Activated T-helper 1 cell treated with anti-CD3 and anti-CD28 coated beads, Interleukin-12 subunit alpha, Interleukin-12 subunit beta, Interleukin-2, Interleukin-4 antibody, amounts not matched to agents 30 ng/mL and 10 ng/mL and 1 ng/mL, durations not matched to agents 14 hours and 24 hours and 36 hours (primary cell): Measurements from ENCODE around the gene GOLPH3. TPM values are rescaled to one million over a fixed set of nuclear protein-coding genes. Genes with fewer than 3 reads are reported as not detected.
"Not testable (repeated sequence)": the region's sequence is repeated elsewhere in the genome, so short reads cannot be mapped to it uniquely, and the experiment has no call there.

ENCODE experiments used
- DNase-seq: peaks from one replicate; pipeline ENCODE4 v3.0.0; 2021; ENCODE audit warnings: low spot score
- H3K27ac Mint-ChIP-seq: one replicate; pipeline ENCODE4 v1.8.0; 2021; ENCODE audit warnings: mild to moderate bottlenecking, mixed read lengths
- H3K27me3 Mint-ChIP-seq: one replicate; pipeline ENCODE4 v1.8.0; 2022; ENCODE audit warnings: mild to moderate bottlenecking, moderate library complexity, mixed read lengths; ENCODE audit not compliant: insufficient read depth
- H3K36me3 Mint-ChIP-seq: one replicate; pipeline ENCODE4 v1.8.0; 2021; ENCODE audit warnings: low read depth, mixed read lengths
- H3K4me1 Mint-ChIP-seq: one replicate; pipeline ENCODE4 v1.8.0; 2021; ENCODE audit warnings: low read depth, mixed read lengths
- H3K4me3 Mint-ChIP-seq: one replicate; pipeline ENCODE4 v1.8.0; 2021; ENCODE audit warnings: mild to moderate bottlenecking, moderate library complexity, mixed read lengths
- H3K9me3 Mint-ChIP-seq: one replicate; pipeline ENCODE4 v1.8.0; 2021; ENCODE audit warnings: mixed read lengths
- intact Hi-C: fragments of 100-400 bp; cut with micrococcal nuclease; formaldehyde crosslinking; loops from one replicate; pipeline ENCODE4 v1.15.1; 2024
- total RNA-seq: library from RNA; stranded (reverse); gene quantifications from 2 replicates; pipeline ENCODE4 v1.2.3, GENCODE V29; 2022

The GOLPH3 gene
- total RNA-seq, 1 donor from 2014 or later = 85.1 TPM

DNA sequence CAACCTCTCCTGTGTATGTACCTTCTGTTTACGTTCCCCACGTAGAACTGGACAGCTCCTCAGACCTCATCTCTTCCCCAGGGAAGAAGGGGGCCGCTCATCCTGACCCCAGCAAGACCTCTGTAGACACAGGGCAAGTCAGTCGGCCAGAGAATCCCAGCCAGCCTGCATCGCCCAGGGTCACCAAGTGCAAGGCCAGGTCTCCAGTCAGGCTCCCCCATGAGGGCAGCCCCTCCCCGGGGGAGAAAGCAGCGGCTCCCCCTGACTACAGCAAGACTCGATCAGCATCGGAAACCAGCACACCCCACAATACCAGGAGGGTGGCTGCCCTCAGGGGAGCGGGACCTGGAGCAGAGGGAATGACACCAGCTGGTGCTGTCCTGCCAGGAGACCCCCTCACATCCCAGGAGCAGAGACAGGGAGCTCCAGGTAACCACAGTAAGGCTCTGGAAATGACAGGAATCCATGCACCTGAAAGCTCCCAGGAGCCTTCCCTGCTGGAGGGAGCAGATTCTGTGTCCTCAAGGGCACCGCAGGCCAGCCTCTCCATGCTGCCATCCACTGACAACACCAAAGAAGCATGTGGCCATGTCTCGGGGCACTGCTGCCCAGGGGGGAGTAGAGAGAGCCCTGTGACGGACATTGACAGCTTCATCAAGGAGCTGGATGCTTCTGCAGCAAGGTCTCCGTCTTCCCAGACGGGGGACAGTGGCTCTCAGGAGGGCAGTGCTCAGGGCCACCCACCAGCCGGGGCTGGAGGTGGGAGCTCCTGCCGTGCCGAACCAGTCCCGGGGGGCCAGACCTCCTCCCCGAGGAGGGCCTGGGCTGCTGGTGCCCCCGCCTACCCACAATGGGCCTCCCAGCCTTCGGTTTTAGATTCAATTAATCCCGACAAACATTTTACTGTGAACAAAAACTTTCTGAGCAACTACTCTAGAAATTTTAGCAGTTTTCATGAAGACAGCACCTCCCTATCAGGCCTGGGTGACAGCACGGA lies 86.7 kb downstream of the GOLPH3 start:
- Mint-ChIP-seq H3K9me3 (no peaks in the 10 kb centered on the region), H3K36me3 (no peaks in the 10 kb centered on the region), H3K27me3 (no peaks in the 10 kb centered on the region), H3K4me1 (no peaks in the 10 kb centered on the region), H3K27ac (no peak overlapping the region), H3K4me3 (no peak overlapping the region)
- intact Hi-C loops = no loop called here
- no peak for DNase-seq

DNA sequence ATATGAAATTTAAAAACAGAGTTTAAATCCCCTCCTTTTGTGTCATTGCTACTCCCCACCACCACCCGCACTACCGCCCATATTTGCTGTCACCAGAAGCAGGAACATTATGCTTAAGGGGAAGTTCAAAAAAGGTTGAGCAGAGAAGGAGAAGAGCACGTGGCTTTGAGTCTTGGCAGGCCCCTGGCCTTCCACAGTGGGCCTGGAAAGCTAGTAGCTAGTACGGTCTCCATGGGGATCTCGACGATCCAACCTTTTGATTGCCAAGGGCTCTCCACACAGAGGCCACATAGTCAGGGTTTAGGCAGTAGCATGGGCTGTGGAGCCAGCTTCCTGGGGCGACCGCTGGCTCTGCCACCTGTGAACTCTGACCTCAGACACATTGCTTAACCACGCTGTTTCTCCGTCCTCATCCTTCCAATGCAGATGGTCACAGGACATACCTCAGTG lies 90.1 kb downstream of the GOLPH3 start:
- intact Hi-C loops = no loop called here
- no peak overlapping the region for H3K27ac Mint-ChIP-seq
- no peaks in the 10 kb centered on the region for H3K9me3 Mint-ChIP-seq
- no peak for DNase-seq
- H3K27me3 Mint-ChIP-seq = no peaks in the 10 kb centered on the region
- no peaks in the 10 kb centered on the region for H3K36me3 Mint-ChIP-seq
- H3K4me3 Mint-ChIP-seq = no peak overlapping the region
- H3K4me1 Mint-ChIP-seq = no peaks in the 10 kb centered on the region

DNA sequence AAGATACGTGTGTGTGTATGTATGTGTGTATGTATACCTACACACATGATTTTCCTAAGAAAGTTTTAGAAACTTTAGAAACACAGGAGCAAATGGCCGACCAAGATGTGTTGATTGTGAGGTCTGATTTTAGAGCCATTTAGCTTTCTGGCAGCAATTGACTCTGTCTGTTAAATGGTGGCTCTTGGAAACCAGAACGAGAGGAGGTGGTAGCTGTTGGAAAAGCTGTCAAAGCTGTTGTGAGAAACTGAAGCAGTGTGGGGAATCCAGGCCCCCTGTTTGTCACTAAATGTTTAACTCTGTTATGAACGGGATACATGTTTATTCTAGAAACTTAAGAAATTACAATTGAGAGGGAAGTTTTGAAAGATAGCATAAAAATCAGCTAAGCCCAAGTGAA lies 91.4 kb downstream of the GOLPH3 start:
- H3K36me3 Mint-ChIP-seq = no peaks in the 10 kb centered on the region
- intact Hi-C loops = no loop called here
- H3K27me3 Mint-ChIP-seq = no peaks in the 10 kb centered on the region
- DNase-seq = no peak
- H3K4me1 Mint-ChIP-seq = no peaks in the 10 kb centered on the region
- H3K27ac Mint-ChIP-seq = no peak overlapping the region
- H3K4me3 Mint-ChIP-seq = no peak overlapping the region
- H3K9me3 Mint-ChIP-seq = no peaks in the 10 kb centered on the region

DNA sequence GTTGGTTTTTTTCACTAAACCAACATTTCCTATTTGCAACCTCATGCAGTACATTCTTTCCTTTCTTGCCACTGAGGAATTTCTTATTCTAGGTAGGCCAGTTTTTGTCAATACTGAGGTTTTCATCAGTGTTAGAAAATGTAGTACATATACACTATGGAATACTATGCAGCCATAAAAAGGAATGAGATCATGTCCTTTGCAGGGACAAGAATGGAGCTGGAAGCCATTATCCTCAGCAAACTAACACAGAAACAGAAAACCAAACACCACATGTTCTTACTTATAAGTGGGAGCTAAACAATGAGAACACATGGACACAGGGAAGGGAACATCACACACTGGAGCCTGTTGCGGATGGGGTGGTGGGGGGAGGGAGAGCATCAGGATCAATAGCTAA lies 93.6 kb downstream of the GOLPH3 start:
- H3K36me3 Mint-ChIP-seq, intact Hi-C loops, H3K4me3 Mint-ChIP-seq, DNase-seq, H3K4me1 Mint-ChIP-seq, H3K27me3 Mint-ChIP-seq, H3K27ac Mint-ChIP-seq, H3K9me3 Mint-ChIP-seq: not testable (repeated sequence)

DNA sequence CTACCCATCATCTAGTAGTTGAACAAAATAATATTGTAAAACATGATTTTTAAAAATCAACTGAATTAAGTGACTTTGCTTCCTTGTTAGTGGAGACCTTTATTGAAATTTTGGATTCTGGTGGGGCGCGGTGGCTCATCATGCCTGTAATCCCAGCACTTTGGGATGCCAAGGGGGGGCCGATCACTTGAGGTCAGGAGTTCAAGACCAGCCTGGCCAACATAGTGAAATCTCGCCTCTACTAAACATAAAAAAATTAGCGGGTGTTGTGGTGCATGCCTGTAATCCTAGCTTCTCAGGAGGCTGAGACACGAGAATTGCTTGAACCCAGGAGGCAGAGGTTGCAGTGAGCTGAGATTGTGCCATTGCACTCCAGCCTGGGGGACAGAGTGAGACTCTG lies 95.3 kb downstream of the GOLPH3 start:
- H3K36me3 Mint-ChIP-seq, H3K4me3 Mint-ChIP-seq, H3K27me3 Mint-ChIP-seq, H3K4me1 Mint-ChIP-seq, H3K27ac Mint-ChIP-seq, H3K9me3 Mint-ChIP-seq, intact Hi-C loops, DNase-seq: not testable (repeated sequence)

DNA sequence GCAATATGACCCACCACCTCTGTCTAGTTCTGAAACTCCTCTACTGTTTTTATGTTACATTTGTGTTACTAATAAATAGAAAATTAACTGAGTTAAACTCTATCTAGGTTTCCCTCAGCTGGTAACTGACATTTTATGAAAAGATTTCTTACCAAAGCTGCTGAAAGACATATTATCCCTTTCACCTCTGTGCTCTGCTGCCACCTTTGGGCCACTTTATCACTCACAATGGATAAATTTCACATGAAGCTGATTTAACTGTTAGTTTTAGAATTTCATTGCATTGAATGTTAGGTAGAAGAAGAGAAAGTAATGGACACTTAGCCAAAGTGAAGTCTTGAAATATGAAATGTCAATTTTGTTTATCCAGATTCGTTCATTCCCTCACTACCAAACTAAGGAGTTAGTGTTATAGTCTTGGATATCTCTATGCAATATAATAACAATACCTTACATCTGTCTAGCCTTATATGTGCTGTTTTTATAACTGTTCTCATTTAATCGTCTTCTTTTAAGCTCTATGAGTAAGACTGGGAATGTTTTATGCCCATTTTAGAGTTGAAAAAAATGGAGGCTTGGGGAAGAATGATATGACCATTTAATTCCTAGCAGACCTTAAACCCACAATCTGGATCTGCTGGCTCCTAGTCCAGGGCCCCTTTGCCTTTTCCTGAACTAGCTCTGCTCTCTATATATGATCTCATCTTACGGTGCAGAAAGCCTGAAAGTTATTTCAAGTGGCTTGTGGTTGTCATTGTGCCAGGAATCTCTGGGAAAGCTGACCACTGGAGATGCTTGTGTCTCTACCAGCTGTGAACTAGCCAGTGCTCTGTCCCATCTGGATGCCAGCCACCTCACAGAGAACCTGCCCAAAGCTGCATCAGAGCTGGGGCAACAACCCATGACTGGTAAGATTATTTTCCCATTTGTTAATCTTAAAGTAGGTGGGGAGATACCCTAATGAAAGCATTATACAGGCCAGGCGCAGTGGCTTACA lies 97.1 kb downstream of the GOLPH3 start:
- H3K27ac Mint-ChIP-seq = no peak overlapping the region
- no peak overlapping the region for H3K4me3 Mint-ChIP-seq
- H3K36me3 Mint-ChIP-seq = no peaks in the 10 kb centered on the region
- no peaks in the 10 kb centered on the region for H3K9me3 Mint-ChIP-seq
- no peaks in the 10 kb centered on the region for H3K27me3 Mint-ChIP-seq
- DNase-seq = no peak
- intact Hi-C loops = loop anchor here (1.0 kb wide), 2 partner anchors 148 to 496 kb away; no protein-coding TSS in a partner anchor
- no peaks in the 10 kb centered on the region for H3K4me1 Mint-ChIP-seq

Other genes starting within 250 kb of the GOLPH3 start
- gene MTMR12, start 138.6 kb upstream of the GOLPH3 start, total RNA-seq = 26.2 and 29.9 TPM in 2 replicates